ENCODE data around the gene TNNT2.

TNNT2 gene

DNA sequence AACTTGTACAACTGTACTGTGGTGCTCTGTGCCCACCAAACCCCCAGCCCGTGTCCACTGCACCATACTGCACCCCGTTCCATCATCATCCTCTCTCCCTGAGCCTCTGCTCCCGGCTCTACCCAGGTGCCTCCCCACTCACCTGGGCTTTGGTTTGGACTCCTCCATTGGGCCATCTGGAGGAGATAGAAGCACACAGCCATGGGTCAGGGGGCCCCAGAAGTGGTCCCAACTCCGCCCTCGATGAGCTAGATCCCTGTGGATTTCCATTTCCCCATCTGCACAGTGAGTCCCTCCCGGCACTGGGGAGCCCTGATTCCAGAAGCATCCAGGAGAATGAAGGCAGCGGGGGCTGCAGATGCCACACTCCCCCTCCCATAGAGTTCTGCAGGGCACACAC is 10.8 kb downstream of the TNNT2 start:
- Histone ChIP-seq H3K27me3 (no peaks in the 10 kb centered on the region), H3K27ac (no peak overlapping the region), H3K4me2 (no peak overlapping the region), H3K9ac (no peak overlapping the region), H3K4me1 (peaks cover 85% of the 10 kb centered on the region), H3K9me3 (no peaks in the 10 kb centered on the region), H3K4me3 (no peak overlapping the region), H4K20me1 (no peaks in the 10 kb centered on the region), H3K36me3 (no peaks in the 10 kb centered on the region)
- no peak for TF ChIP-seq Cebpa-rat (IDR thresholded peaks at IDR 0.05)

DNA sequence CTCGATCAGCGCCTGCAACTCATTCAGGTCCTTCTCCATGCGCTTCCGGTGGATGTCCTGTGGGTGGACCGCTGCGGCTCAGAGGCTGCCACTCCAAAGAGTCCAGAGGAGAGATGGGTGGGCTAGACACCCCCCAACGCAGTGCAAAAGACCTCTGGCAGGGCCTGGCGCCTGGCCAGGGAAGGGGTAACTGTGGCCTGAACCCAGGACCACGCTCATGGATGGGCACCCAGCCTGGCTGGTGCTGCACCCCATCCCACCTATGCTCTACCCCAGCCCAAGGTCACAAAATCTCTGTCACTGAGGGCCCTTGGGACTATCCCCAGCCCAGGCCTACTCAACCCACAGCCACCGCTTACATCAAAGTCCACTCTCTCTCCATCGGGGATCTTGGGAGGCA is 12.2 kb downstream of the TNNT2 start:
- H4K20me1 ChIP-seq, result no peaks in the 10 kb centered on the region
- peak overlapping the region; percentile 62 for H3K4me2 ChIP-seq
- TF ChIP-seq Cebpa-rat (IDR thresholded peaks at IDR 0.05), result no peak
- H3K9me3 ChIP-seq, result no peaks in the 10 kb centered on the region
- H3K4me3 ChIP-seq, result no peak overlapping the region
- no peaks in the 10 kb centered on the region for H3K27me3 ChIP-seq
- H3K27ac ChIP-seq, result no peak overlapping the region
- peaks cover 79% of the 10 kb centered on the region for H3K4me1 ChIP-seq
- no peak overlapping the region for H3K9ac ChIP-seq
- H3K36me3 ChIP-seq, result no peaks in the 10 kb centered on the region

DNA sequence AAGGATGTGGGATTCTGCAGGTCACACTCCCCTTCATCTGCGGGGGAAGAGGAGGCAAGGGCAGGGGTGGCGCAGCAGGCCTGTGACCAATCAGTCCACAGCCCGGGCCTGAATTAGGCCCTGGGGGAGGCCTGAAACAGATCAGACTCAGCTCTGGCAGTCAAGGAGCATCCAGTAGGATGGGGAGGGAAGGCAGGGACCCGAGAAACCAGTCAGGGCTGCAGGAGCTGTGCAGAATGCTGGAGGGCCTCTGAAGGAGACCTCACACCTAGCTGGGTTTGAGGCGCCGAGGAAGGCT is 12.7 kb downstream of the TNNT2 start:
- peaks cover 75% of the 10 kb centered on the region for H3K4me1 ChIP-seq
- H3K27ac ChIP-seq, result no peak overlapping the region
- TF ChIP-seq Cebpa-rat (IDR thresholded peaks at IDR 0.05), result no peak
- H3K9ac ChIP-seq, result no peak overlapping the region
- no peak overlapping the region for H3K4me3 ChIP-seq
- no peaks in the 10 kb centered on the region for H3K27me3 ChIP-seq
- H4K20me1 ChIP-seq, result no peaks in the 10 kb centered on the region
- H3K9me3 ChIP-seq, result no peaks in the 10 kb centered on the region
- H3K4me2 ChIP-seq, result peak overlapping the region; percentile 62
- no peaks in the 10 kb centered on the region for H3K36me3 ChIP-seq

DNA sequence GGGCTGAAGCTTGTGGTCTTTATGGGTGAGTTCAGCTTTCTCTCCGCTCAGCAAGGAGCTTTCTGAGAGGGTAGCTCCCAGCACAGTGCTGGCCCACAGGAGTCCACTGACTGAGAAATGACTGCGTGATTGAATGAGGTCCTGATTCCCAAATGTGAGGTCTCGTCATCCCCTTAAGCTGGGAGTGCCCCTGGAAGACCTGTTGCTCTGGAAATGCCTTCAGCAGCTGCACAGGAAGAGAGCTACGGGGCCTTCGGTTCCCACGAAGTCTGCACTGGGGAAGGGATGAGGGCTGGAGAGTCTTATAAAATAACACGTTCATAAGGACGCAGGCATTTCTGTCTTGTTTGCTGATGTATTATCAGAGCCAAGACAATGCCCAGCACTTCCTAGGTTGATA is 14.0 kb downstream of the TNNT2 start:
- peak overlapping the region; percentile 62; the same call in 1 of the 2 replicates for H3K4me2 ChIP-seq
- peaks cover 74% of the 10 kb centered on the region for H3K4me1 ChIP-seq
- no peak overlapping the region for H3K4me3 ChIP-seq
- TF ChIP-seq Cebpa-rat (IDR thresholded peaks at IDR 0.05), result no peak
- no peaks in the 10 kb centered on the region for H4K20me1 ChIP-seq
- H3K27me3 ChIP-seq, result no peaks in the 10 kb centered on the region
- H3K27ac ChIP-seq, result no peak overlapping the region
- H3K36me3 ChIP-seq, result no peaks in the 10 kb centered on the region
- H3K9ac ChIP-seq, result no peak overlapping the region
- no peaks in the 10 kb centered on the region for H3K9me3 ChIP-seq

DNA sequence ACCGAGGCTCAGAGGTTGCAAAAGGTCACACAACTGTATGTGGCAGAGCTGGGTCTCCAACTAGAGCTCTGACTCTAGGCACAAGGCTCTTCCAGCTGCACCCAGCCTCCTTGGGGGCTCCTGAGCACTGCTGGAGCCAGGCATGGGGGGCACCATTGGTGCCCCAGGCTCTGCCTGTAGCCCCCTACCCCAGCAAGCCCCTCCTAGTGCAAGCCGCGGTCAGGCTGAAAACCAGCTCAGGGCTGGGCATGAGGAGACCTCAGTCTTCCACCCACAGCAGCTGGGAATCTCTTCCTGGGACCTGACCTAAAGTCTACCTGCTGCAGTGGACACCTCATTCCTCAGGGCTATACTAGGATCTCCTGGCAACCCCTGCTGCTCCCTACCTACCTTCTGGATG is 14.6 kb downstream of the TNNT2 start:
- Histone ChIP-seq H3K4me1 (peaks cover 68% of the 10 kb centered on the region), H3K4me3 (no peak overlapping the region), H3K4me2 (peak overlapping the region; percentile 62; the same call in 1 of the 2 replicates), H3K9me3 (no peaks in the 10 kb centered on the region), H3K9ac (no peak overlapping the region), H3K27me3 (no peaks in the 10 kb centered on the region), H3K36me3 (no peaks in the 10 kb centered on the region), H4K20me1 (no peaks in the 10 kb centered on the region), H3K27ac (no peak overlapping the region)
- no peak for TF ChIP-seq Cebpa-rat (IDR thresholded peaks at IDR 0.05)

DNA sequence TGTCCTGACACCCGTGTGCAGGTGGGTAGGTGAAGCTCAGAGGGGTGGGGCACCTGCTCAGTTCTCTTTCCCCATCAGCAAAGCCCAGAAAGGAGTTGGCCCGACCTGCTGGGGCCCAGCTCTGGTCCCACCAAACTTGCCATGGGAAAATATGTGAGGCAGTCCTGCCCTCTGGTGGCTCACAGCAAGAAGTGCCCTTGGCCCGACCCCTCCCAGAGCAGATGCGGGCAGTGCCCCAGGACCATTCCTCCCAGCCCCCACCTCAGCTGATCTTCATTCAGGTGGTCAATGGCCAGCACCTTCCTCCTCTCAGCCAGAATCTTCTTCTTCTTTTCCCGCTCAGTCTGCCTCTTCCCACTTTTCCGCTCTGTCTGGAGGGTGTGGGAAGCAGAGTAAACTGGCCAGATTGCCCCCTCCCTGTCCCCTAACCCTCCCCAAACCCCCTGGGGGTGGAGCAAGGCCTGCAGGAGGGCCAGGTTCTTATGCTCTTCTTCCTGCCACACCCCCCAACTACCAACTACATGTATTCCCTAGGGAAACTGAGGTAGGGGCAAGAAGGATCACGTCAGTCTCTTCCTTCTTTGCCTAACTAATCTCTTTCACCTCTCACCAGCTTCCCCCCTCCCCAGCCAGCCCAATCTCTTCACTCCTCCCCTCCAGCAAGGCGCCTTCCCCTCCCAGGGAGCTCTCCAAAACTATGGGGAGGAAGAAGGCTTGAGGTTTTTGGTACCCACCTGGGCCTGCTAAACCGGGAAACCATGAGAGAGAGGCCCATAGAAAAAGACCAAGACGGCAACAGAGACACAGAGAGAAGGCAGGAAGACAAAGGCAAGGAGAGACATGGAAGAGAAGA is 15.6 kb downstream of the TNNT2 start:
- H3K36me3 ChIP-seq, result no peaks in the 10 kb centered on the region
- no peaks in the 10 kb centered on the region for H4K20me1 ChIP-seq
- H3K9ac ChIP-seq, result no peak overlapping the region
- TF ChIP-seq Cebpa-rat (IDR thresholded peaks at IDR 0.05), result no peak
- H3K27me3 ChIP-seq, result no peaks in the 10 kb centered on the region
- H3K9me3 ChIP-seq, result no peaks in the 10 kb centered on the region
- no peak overlapping the region; the same call in 1 of the 2 replicates for H3K27ac ChIP-seq
- peaks cover 61% of the 10 kb centered on the region for H3K4me1 ChIP-seq
- peak overlapping the region; percentile 76 for H3K4me2 ChIP-seq
- no peak overlapping the region for H3K4me3 ChIP-seq

DNA sequence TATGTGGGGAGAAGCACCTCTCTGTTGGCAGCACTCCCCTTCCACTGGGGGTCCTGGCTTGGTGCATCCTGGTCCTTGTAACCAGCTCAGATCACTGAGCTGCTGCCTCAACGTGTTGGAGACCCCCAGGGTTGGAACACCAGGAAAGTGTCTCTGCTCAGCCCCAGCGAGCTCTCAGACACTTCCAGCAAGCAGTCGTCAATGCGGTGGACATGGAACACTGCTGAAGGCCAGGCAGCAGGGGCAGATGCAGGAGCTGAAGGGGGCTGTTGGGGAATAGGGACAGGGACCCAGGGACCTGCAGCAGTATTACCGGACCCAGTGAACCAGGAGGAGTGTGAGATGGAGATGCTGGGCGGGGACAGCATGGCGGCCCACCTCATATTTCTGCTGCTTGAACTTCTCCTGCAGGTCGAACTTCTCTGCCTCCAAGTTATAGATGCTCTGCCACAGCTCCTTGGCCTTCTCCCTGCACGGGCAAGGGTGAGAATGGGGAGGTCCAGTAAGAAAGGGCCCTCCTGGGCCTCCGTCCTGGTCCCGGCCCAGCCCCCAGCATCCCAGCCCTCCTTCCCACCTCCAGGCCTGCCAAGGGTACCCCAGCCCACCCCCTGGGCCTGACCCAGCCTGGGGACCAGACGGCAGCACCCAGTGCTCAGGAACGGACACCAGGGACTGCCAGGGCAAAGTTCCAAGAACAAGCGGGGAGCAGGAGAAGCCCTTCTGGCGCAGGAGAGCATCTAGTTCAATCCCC is 16.4 kb downstream of the TNNT2 start:
- no peak overlapping the region for H3K9ac ChIP-seq
- 0 out of 2 replicates have a peak overlapping the region, but pooled peaks have one; percentile 32 for H3K27ac ChIP-seq

DNA sequence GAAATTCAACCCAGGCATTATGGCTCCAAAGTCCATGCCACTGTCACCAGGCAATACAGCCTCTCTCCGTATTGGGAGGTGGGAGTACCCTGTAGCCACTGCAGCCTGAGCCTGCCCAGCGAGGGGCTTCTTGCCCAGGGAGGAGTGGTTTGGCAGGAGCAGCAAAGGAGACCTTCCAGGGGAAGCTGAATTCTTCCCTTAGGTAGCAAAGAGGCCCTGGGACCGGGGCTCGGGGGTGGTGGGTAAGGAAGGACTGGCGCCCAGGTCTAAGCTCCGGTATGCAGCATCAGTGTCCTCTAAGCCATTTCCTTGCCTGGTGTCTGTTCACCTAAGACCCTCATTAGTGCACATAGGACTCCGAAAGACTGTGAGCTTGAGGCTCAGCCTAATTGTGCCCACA is 17.0 kb downstream of the TNNT2 start:
- no peak overlapping the region for H3K4me2 ChIP-seq
- no peak overlapping the region for H3K9ac ChIP-seq
- H3K27ac ChIP-seq, result no peak overlapping the region
- no peaks in the 10 kb centered on the region for H3K9me3 ChIP-seq
- H3K4me3 ChIP-seq, result no peak overlapping the region
- no peaks in the 10 kb centered on the region for H3K27me3 ChIP-seq
- peaks cover 59% of the 10 kb centered on the region for H3K4me1 ChIP-seq
- no peak for TF ChIP-seq Cebpa-rat (IDR thresholded peaks at IDR 0.05)
- no peaks in the 10 kb centered on the region for H4K20me1 ChIP-seq
- H3K36me3 ChIP-seq, result no peaks in the 10 kb centered on the region

More for the DNA sequence above, 16.4 kb downstream of the TNNT2 start:
- H3K9me3 ChIP-seq, result no peaks in the 10 kb centered on the region
- H3K4me3 ChIP-seq, result no peak overlapping the region
- no peak for TF ChIP-seq Cebpa-rat (IDR thresholded peaks at IDR 0.05)
- H3K36me3 ChIP-seq, result no peaks in the 10 kb centered on the region
- H3K4me2 ChIP-seq, result peak overlapping the region; percentile 76
- H3K4me1 ChIP-seq, result peaks cover 61% of the 10 kb centered on the region
- no peaks in the 10 kb centered on the region for H3K27me3 ChIP-seq
- H4K20me1 ChIP-seq, result no peaks in the 10 kb centered on the region

DNA sequence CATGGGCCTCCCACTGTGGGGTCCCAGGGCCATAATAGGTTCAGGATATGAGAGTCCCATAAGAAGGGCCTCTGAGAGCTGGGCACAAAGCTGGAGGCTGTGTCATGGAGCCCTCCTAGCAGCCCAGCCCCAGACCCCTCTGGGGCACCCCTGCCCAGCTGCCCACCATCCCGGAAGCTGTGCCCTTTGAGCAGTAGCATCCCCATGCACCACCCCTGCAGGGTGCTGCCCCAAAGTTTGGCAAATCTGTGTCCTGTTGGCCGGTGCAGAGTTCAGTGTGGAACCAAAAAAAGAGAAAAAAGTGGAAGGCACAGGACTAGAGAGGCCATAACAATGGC is 17.6 kb downstream of the TNNT2 start:
- peak overlapping the region; percentile 51; the same call in 1 of the 2 replicates for H3K4me2 ChIP-seq
- H3K4me3 ChIP-seq, result no peak overlapping the region
- no peaks in the 10 kb centered on the region for H4K20me1 ChIP-seq
- H3K9ac ChIP-seq, result no peak overlapping the region
- no peaks in the 10 kb centered on the region for H3K36me3 ChIP-seq
- no peak for TF ChIP-seq Cebpa-rat (IDR thresholded peaks at IDR 0.05)
- H3K27me3 ChIP-seq, result no peaks in the 10 kb centered on the region
- H3K9me3 ChIP-seq, result no peaks in the 10 kb centered on the region
- H3K27ac ChIP-seq, result no peak overlapping the region
- peaks cover 52% of the 10 kb centered on the region for H3K4me1 ChIP-seq

Measured in BLaER1 (cell line).